ENCODE data around the gene LMNA.
"Not testable (repeated sequence)": the region's sequence is repeated elsewhere in the genome, so short reads cannot be mapped to it uniquely, and the experiment has no call there.

Gene LMNA

GRCh38 chr1:156104065-156104810, 10.3 kb upstream of the LMNA start:
- no peak for DNase-seq (ENCODE audit: low read depth in 1 of 2, low spot score in 1 of 2)

DNA sequence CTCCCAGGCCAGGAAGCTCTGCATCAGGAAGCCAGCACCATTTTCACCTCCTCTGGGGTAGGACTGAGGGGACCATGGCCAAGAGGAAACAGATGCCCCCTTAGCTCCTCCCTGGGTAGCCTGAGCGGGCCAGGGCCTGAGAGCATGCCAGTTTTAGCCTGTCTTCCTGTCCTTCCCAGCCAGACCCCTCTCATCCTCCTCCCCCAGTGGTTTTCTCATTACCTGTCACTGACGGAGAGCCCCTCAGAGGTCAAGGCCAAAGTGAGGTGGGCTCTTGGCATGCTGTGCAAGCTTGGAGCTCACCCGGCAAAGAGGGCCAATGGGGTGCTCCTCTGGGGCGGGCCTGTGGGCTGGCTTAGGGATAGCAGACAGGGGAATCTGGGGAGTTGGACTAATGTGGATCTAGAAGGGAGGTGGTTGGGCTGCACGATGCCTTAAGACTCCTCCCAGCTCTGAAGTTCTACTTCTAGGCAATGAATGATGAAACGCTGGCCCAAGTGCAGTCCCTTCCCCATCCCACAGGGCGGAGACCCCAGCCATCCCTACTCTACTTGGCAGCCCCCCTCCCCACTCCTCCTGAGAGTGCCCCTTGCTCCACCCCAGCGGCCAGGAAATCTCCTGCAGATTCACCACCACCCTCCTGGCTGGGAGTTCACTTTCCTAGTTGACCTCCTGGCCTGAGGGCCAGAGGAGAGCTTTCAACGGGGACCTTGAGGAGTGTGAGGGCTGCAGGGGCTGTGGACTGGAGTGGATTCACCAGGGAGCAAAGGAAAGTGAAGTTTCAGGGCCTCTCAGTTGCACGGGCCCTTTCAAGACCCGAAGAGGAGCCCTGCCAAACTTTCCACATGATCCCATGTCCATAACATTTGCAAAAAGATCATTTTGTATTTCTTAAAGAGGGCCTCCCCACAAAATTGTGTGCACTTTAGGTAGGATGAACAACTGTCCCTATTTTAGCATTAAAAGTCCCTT, 9.4 kb upstream of the LMNA start:
- no peak for DNase-seq (ENCODE audit: low read depth in 1 of 2, low spot score in 1 of 2)

DNA sequence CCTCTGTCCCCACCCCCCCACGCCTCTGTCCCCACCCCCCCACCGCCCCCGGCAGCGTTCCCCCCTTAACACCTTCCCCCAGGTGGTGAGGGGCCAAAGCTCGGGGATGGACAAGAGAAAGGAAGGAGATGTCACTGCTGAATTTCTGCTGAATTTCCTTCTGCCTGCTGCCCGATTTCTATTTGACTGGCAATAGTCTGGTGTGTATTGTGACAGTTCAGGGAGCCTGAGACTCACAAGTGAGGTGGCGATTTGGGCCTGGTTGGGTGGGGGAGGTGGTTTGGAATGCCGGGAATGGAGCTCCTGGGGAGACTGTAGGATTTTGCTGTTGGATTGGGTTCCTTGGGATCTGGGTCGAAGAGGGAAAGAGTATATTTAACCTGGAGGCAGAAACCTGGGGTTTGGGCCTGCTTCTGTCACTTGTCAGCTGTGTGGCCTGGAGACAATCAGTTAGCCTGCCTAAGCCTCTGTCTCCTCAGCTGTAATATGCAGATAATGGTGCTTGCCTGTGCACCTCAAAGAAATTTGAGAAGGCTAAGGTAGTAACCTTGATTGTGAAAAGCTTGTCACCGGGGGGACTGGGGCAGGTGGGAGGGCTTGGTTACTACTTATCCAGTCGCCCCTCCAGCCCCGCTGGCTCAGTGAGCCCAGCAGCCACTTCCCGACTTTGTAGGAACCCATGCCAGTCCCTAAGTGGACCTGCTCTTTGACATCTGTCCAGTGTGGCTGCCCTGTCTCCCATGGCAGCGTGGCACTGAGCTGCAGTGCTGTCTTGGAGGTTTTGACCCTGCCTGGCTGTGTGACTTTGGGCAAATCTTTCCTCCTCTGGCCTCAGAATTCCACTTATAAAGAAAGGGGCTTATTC, 7.7 kb upstream of the LMNA start:
- no peak for DNase-seq (ENCODE audit: low read depth in 1 of 2, low spot score in 1 of 2)

DNA sequence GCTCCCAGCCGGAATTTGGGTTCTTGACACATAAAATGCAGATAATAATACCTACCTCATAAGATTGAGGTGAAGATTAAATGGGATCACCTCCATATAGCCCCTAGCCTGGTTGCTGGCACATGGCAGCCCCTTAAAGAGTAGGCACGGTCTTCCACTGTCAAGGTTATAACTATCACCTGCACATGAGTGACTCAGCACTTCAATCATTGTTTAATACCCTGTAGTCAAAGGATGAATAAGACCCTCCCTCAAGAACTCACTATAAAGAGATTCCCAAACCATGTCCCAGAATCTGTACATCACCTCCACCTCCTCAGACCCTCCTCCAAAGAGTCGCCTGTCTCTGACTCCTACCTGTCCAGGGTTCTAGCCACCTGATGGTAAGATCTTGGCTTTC, 6.5 kb upstream of the LMNA start:
- no peak for DNase-seq (ENCODE audit: low read depth in 1 of 2, low spot score in 1 of 2)

DNA sequence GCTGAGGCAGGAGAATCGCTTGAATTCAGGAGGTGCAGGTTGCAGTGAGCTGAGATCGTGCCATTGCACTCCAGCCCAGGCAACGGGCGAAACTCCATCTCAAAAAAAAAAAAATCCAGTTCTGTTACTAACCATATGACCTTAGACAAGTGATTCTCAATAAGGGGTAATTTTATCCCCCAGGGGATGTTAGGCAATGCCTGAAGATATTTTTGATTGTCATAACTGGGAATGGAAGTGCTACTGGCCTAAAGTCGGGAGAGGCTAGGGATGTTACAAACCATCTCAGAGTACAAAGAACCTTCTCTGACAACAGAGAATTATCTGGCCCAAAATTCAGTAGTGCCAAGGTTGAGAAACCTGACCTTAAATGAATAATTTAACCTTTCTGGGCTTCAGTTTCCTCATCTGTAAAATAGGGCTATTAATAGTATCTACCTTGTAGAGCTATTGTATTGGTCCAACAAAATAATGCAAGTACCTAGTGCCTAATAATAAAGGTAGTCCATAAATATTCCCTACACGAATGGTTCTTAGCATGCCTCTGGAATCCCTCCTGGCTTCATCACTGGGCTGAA, 5.8 kb upstream of the LMNA start:
- DNase-seq (ENCODE audit: low read depth in 1 of 2, low spot score in 1 of 2), result no peak

DNA sequence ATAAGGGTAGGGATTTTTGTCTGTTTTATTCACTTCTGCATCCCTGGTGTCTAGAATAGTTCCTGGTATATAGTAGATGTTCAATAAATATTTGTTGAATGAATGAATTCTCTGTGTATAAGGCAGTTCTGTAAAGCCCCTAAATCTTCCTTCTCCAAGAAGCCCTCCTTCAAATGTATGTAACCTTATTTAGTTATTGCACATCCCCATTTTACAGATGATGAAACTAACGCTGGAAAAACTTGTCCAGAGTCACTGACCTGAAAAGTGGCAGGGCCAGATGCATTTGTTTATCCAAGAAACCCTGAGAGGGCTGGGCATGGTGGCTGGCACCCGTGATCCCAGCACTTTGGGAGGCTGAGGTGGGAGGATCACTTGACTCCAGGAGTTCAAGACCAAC, 4.3 kb upstream of the LMNA start:
- no peak for DNase-seq (ENCODE audit: low read depth in 1 of 2, low spot score in 1 of 2)

- no peak for DNase-seq (ENCODE audit: low read depth in 1 of 2, low spot score in 1 of 2)
These were observed 3.1 kb upstream of the LMNA start for GRCh38 chr1:156111355-156111962.

- DNase-seq (ENCODE audit: low read depth in 1 of 2, low spot score in 1 of 2), result no peak
These were observed 2.0 kb upstream of the LMNA start for GRCh38 chr1:156112276-156113137.

DNA sequence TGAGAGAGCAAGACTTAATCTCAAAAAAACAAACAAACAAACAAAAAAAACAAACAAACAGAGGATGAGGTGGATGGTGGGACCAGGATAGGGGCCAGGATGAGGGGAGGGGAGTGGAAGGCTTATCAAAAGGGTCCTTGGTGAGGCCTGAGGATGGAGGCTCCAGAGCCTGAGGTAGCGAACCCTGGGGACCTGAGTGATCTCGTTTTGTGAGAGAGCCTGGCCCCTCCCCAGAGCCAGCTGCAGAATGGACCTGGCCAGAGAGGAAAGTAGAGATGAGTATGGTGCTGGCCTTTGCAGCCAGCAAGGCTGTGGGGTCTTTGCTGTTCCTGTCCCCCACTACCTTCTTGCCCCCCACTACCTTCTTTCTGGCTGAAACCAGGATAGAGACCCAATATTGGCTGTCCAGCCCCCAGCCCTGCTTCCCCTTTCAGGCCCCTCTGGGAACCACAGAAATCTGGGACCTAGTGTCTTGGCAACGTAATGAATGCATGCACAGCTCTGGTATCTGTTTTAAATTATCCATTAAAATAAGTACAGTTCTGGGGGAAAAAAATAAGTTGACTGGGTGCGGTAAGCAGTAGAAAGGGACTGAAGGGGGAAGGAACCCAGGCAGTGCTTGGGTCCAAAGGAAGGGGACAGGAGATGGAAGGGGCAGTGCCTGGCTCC, 1.1 kb upstream of the LMNA start:
- no peak for DNase-seq (ENCODE audit: low read depth in 1 of 2, low spot score in 1 of 2)

- no peak for DNase-seq (ENCODE audit: low read depth in 1 of 2, low spot score in 1 of 2)
These were observed 505 bp downstream of the LMNA start for GRCh38 chr1:156114919-156115513.

DNA sequence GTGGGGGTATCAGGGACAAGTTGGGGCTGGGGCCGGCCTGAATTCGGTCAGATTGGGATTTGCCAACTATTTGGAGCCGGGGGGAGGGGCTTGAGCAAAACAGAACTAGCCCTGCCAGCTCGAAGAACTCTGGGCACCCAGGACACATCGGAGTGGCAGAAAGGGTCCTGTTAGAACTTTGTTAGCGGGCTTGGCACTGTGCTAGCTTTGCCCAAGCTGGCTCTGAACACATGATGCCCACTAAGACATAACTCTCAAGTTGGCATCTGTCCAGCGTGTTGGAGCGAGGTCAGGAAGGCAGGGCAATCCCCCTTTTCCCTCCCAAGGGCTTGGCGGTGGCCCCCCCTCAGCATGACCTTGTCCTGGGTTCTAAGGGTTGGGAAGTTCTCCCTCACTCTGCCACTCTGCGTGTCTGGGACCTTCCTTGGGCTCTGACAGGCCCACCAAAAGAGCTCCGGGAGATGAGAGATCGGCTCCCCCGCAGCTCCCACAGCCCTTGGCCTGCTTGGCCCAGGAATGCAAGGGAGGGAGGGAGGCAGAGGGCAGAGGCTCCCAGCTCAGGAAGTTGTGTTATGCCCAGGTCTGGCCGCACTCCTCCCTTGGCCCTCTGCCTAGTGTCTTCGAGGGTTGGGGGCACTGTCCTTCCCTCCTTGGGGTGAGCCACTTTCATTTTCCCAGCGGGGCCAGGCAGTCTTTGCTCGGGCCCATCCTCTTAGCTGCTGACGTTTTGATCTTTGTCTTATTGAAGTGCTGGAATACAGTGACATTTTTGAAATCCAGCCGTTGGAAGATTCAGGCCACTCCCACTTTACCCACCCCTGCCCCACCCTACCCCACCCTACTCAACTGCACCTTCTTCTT, 1.2 kb downstream of the LMNA start:
- no peak for DNase-seq (ENCODE audit: low read depth in 1 of 2, low spot score in 1 of 2)

GRCh38 chr1:156116731-156117130, 2.2 kb downstream of the LMNA start:
- not testable (repeated sequence) for DNase-seq (ENCODE audit: low read depth in 1 of 2, low spot score in 1 of 2)

GRCh38 chr1:156117414-156118176, 3.1 kb downstream of the LMNA start:
- no peak for DNase-seq (ENCODE audit: low read depth in 1 of 2, low spot score in 1 of 2)

DNA sequence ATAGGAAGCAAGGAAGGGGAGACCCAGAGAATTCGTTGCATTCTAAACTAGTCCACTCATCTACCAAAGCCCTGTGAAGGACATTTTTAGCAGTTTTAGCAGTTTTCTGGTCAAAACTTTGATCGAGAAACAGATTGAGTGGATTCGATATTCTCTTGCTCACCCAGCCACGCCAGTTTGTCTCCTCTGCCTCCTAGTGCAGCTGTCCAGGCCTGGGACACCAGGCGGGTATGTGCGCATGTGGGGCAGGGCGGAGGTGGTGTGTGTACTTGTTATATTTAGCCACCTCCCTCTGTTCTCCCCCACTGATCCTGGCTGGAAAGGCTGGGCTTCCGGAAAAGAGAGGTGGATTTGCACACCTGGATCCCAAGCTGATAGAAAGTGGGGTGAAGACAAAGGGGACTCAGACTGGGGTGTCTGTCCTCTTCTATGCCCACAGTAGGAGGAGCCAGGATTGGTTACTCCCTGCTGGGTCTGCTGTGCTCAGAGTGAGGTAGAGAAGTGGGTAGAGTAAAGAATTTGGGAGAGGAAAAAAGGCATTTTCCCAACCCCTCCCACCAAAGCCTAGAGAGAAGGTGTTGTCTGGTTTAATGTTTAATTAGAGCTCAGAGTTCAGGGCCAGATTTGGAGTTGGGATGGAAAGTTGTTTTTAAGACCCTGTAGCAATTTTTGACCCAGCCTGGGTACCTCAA, 3.8 kb downstream of the LMNA start:
- DNase-seq (ENCODE audit: low read depth in 1 of 2, low spot score in 1 of 2), result no peak

- DNase-seq (ENCODE audit: low read depth in 1 of 2, low spot score in 1 of 2), result no peak
These were observed 5.1 kb downstream of the LMNA start for GRCh38 chr1:156119503-156120209.

GRCh38 chr1:156120318-156120717, 5.8 kb downstream of the LMNA start:
- no peak for DNase-seq (ENCODE audit: low read depth in 1 of 2, low spot score in 1 of 2)
